ENCODE measurements around the gene ADAM12.
"Not testable (repeated sequence)": the region's sequence is repeated elsewhere in the genome, so short reads cannot be mapped to it uniquely, and the experiment has no call there.

The ADAM12 gene

DNA sequence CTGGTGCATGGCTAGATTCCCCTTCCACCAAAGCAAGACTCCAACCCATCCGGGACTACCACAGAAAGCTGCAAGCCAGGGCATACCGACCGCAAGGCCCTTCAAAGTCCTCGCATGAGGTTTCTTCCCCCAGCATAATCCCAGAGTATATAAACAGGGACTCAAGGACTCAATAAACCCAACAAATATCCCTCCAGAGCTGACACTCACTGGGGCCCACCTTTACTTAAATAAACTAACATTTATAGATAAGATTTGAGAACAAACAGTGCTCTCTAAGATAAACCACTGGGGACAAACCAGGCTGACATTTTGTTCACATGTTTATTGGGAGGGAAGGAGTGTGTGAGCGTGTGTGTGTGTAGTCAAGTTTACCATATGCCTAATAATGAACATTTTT, 138.2 kb downstream of the ADAM12 start:
- no peak overlapping the region for H3K27ac ChIP-seq (ENCODE audit: low read depth, low read length)
- no peak overlapping the region for H2BK12ac ChIP-seq (ENCODE audit: low read length)
- no peak overlapping the region for H3K18ac ChIP-seq (ENCODE audit: low read length)
- H3K4ac ChIP-seq (ENCODE audit: low read depth, low read length) = no peak overlapping the region
- H2AFZ ChIP-seq (ENCODE audit: insufficient read depth, low read length, poor library complexity) = no peak overlapping the region
- H3K79me2 ChIP-seq (ENCODE audit: control insufficient read depth, insufficient read depth, low read length, poor library complexity) = no peaks in the 10 kb centered on the region
- no peak overlapping the region for H3K4me3 ChIP-seq (ENCODE audit: low read depth, low read length)
- H3K27me3 ChIP-seq (ENCODE audit: insufficient read depth, low read length) = no peaks in the 10 kb centered on the region
- H2BK120ac ChIP-seq (ENCODE audit: insufficient read depth, low read length, poor library complexity) = no peak overlapping the region
- no peak overlapping the region for H3K4me2 ChIP-seq (ENCODE audit: low read length)
- H3K23ac ChIP-seq (ENCODE audit: low read length) = no peak overlapping the region
- H4K91ac ChIP-seq (ENCODE audit: low read depth, low read length) = no peak overlapping the region
- H2AK5ac ChIP-seq (ENCODE audit: low read length) = no peak overlapping the region
- DNase-seq = no peak
- no peaks in the 10 kb centered on the region for H3K36me3 ChIP-seq (ENCODE audit: control insufficient read depth in 1 of 2, insufficient read depth in 2 of 2, low read length in 2 of 2)
- WGBS (ENCODE audit: extremely low coverage, insufficient coverage, insufficient read length) = no CpG with 5 or more reads among the region's 5 CpGs
- peaks cover 2% of the 10 kb centered on the region for H3K9me3 ChIP-seq (ENCODE audit: insufficient read depth, low read depth, low read length)
- no peak overlapping the region for H2BK5ac ChIP-seq (ENCODE audit: low read depth, low read length, poor library complexity)
- H3K14ac ChIP-seq (ENCODE audit: low read length) = no peak overlapping the region
- no peak overlapping the region for H4K8ac ChIP-seq (ENCODE audit: low read depth, low read length)
- no peak overlapping the region for H4K12ac ChIP-seq (ENCODE audit: low read depth, low read length)
- H3K9ac ChIP-seq (ENCODE audit: low read length) = no peak overlapping the region
- peaks cover 0 to 1% of the 10 kb centered on the region in 2 experiments for H3K4me1 ChIP-seq (ENCODE audit: control insufficient read depth in 1 of 2, insufficient read depth in 2 of 2, low read length in 2 of 2)
- H3K79me1 ChIP-seq (ENCODE audit: low read length) = no peaks in the 10 kb centered on the region

DNA sequence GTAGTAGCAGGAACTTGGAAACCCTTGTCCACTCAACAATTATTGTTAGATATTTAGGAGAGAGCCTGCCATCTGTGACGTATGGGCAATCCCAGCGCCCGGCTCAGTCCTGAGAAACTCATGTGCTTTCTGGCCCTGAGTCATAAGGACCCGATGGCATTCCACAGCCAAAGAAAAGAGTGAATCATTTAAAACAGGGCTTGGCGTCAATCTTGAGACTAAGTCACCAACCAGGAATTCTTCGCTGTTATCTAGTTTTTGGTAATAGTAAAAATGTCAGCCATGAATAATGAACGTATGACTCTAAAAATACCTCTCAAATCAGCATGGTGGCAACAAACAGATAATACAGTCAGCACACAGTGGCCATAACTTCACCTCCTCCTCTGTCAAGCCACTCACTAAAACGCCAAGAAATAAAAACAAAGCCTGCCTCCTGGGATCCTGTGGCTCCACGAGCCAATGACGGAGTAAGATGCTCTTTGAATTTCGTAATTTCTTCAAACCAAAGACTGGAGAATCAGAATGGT, 140.8 kb downstream of the ADAM12 start:
- no CpG with 5 or more reads among the region's 11 CpGs for WGBS (ENCODE audit: extremely low coverage, insufficient coverage, insufficient read length)
- no peak overlapping the region for H3K27ac ChIP-seq (ENCODE audit: low read depth, low read length)

DNA sequence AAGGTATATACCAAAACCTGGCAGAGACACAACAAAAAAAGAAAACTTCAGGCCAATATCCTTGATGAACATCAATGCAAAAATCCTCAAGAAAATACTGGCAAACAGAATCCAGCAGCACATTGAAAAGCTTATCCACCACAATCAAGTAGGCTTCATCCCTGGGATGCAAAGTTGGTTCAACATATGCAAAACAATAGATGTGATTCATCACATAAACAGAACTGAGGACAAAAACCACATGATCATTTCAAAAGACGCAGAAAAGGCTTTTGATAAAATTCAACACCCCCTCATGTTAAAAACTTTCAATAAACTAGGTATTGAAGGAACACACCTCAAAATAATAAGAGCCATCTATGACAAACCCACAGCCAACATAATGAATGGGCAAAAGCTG, 141.9 kb downstream of the ADAM12 start:
- H2BK120ac ChIP-seq (ENCODE audit: insufficient read depth, low read length, poor library complexity) = not testable (repeated sequence)

More for the DNA sequence above, 140.8 kb downstream of the ADAM12 start:
- no peaks in the 10 kb centered on the region for H3K79me2 ChIP-seq (ENCODE audit: control insufficient read depth, insufficient read depth, low read length, poor library complexity)
- no peaks in the 10 kb centered on the region for H3K27me3 ChIP-seq (ENCODE audit: insufficient read depth, low read length)
- H3K18ac ChIP-seq (ENCODE audit: low read length) = no peak overlapping the region
- no peak overlapping the region for H3K4me2 ChIP-seq (ENCODE audit: low read length)
- H4K12ac ChIP-seq (ENCODE audit: low read depth, low read length) = no peak overlapping the region
- no peak overlapping the region for H3K14ac ChIP-seq (ENCODE audit: low read length)
- no peak overlapping the region for H3K9ac ChIP-seq (ENCODE audit: low read length)
- no peak overlapping the region for H4K8ac ChIP-seq (ENCODE audit: low read depth, low read length)
- no peak overlapping the region for H2AK5ac ChIP-seq (ENCODE audit: low read length)
- H3K79me1 ChIP-seq (ENCODE audit: low read length) = no peaks in the 10 kb centered on the region
- no peaks in the 10 kb centered on the region for H3K36me3 ChIP-seq (ENCODE audit: control insufficient read depth in 1 of 2, insufficient read depth in 2 of 2, low read length in 2 of 2)
- peaks cover 2% of the 10 kb centered on the region for H3K9me3 ChIP-seq (ENCODE audit: insufficient read depth, low read depth, low read length)
- DNase-seq = peak; percentile 89 to 98
- H3K23ac ChIP-seq (ENCODE audit: low read length) = no peak overlapping the region
- no peak overlapping the region for H3K4me3 ChIP-seq (ENCODE audit: low read depth, low read length)
- H2BK120ac ChIP-seq (ENCODE audit: insufficient read depth, low read length, poor library complexity) = no peak overlapping the region
- H4K91ac ChIP-seq (ENCODE audit: low read depth, low read length) = no peak overlapping the region
- H3K4me1 ChIP-seq (ENCODE audit: control insufficient read depth in 1 of 2, insufficient read depth in 2 of 2, low read length in 2 of 2) = no peaks in the 10 kb centered on the region
- H2BK12ac ChIP-seq (ENCODE audit: low read length) = no peak overlapping the region
- no peak overlapping the region for H2BK5ac ChIP-seq (ENCODE audit: low read depth, low read length, poor library complexity)
- no peak overlapping the region for H3K4ac ChIP-seq (ENCODE audit: low read depth, low read length)
- no peak overlapping the region for H2AFZ ChIP-seq (ENCODE audit: insufficient read depth, low read length, poor library complexity)

DNA sequence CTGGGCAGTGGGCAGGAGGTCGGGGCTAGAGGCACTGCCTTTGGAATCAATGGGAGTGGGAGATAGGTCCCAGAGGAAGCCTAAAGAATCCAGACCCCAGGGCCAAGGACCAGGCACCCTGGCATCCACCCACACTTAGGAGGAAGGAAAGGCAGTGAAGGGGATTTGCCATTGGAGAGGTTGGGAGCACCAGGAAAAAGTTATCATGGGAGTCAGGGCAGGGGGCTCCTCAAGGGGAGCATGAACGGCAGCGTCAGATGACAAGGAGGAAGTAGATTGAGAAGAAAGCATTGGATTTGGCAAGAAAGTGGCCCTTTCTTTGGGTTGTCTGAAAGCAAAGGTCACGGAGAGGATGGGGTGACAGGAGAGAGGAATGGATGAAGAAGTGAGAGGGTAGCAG, 142.8 kb downstream of the ADAM12 start:
- H3K79me1 ChIP-seq (ENCODE audit: low read length) = no peaks in the 10 kb centered on the region
- H3K4me1 ChIP-seq (ENCODE audit: control insufficient read depth in 1 of 2, insufficient read depth in 2 of 2, low read length in 2 of 2) = no peaks in the 10 kb centered on the region
- no peak overlapping the region for H4K8ac ChIP-seq (ENCODE audit: low read depth, low read length)
- no peak overlapping the region for H4K12ac ChIP-seq (ENCODE audit: low read depth, low read length)
- H3K4me3 ChIP-seq (ENCODE audit: low read depth, low read length) = no peak overlapping the region
- H3K9ac ChIP-seq (ENCODE audit: low read length) = no peak overlapping the region
- no peak overlapping the region for H3K27ac ChIP-seq (ENCODE audit: low read depth, low read length)
- no peak overlapping the region for H3K23ac ChIP-seq (ENCODE audit: low read length)
- H3K14ac ChIP-seq (ENCODE audit: low read length) = no peak overlapping the region
- H2BK5ac ChIP-seq (ENCODE audit: low read depth, low read length, poor library complexity) = no peak overlapping the region
- no peaks in the 10 kb centered on the region for H3K36me3 ChIP-seq (ENCODE audit: control insufficient read depth in 1 of 2, insufficient read depth in 2 of 2, low read length in 2 of 2)
- no CpG with 5 or more reads among the region's 4 CpGs for WGBS (ENCODE audit: extremely low coverage, insufficient coverage, insufficient read length)
- H3K79me2 ChIP-seq (ENCODE audit: control insufficient read depth, insufficient read depth, low read length, poor library complexity) = no peaks in the 10 kb centered on the region
- H3K18ac ChIP-seq (ENCODE audit: low read length) = no peak overlapping the region
- H2AK5ac ChIP-seq (ENCODE audit: low read length) = no peak overlapping the region
- no peaks in the 10 kb centered on the region for H3K9me3 ChIP-seq (ENCODE audit: insufficient read depth, low read depth, low read length)
- H2AFZ ChIP-seq (ENCODE audit: insufficient read depth, low read length, poor library complexity) = no peak overlapping the region
- H2BK12ac ChIP-seq (ENCODE audit: low read length) = no peak overlapping the region
- DNase-seq = no peak
- no peak overlapping the region for H2BK120ac ChIP-seq (ENCODE audit: insufficient read depth, low read length, poor library complexity)
- no peak overlapping the region for H3K4ac ChIP-seq (ENCODE audit: low read depth, low read length)
- H4K91ac ChIP-seq (ENCODE audit: low read depth, low read length) = no peak overlapping the region
- no peaks in the 10 kb centered on the region for H3K27me3 ChIP-seq (ENCODE audit: insufficient read depth, low read length)
- H3K4me2 ChIP-seq (ENCODE audit: low read length) = no peak overlapping the region

More for the DNA sequence above, 141.9 kb downstream of the ADAM12 start:
- H3K23ac ChIP-seq (ENCODE audit: low read length); H3K79me2 ChIP-seq (ENCODE audit: control insufficient read depth, insufficient read depth, low read length, poor library complexity); H3K14ac ChIP-seq (ENCODE audit: low read length); H3K4me2 ChIP-seq (ENCODE audit: low read length); H3K4me1 ChIP-seq (ENCODE audit: control insufficient read depth in 1 of 2, insufficient read depth in 2 of 2, low read length in 2 of 2); H3K27me3 ChIP-seq (ENCODE audit: insufficient read depth, low read length); H3K79me1 ChIP-seq (ENCODE audit: low read length); H3K18ac ChIP-seq (ENCODE audit: low read length); H3K4me3 ChIP-seq (ENCODE audit: low read depth, low read length); H4K91ac ChIP-seq (ENCODE audit: low read depth, low read length); H4K12ac ChIP-seq (ENCODE audit: low read depth, low read length); H2BK12ac ChIP-seq (ENCODE audit: low read length); H3K9me3 ChIP-seq (ENCODE audit: insufficient read depth, low read depth, low read length); DNase-seq; H3K36me3 ChIP-seq (ENCODE audit: control insufficient read depth in 1 of 2, insufficient read depth in 2 of 2, low read length in 2 of 2); H3K9ac ChIP-seq (ENCODE audit: low read length); H2BK5ac ChIP-seq (ENCODE audit: low read depth, low read length, poor library complexity); H3K4ac ChIP-seq (ENCODE audit: low read depth, low read length); H4K8ac ChIP-seq (ENCODE audit: low read depth, low read length); H2AK5ac ChIP-seq (ENCODE audit: low read length); H3K27ac ChIP-seq (ENCODE audit: low read depth, low read length); H2AFZ ChIP-seq (ENCODE audit: insufficient read depth, low read length, poor library complexity): not testable (repeated sequence)
- no CpG with 5 or more reads among the region's 1 CpG for WGBS (ENCODE audit: extremely low coverage, insufficient coverage, insufficient read length)

Data from trophoblast cell (in vitro differentiated cells and primary cell).